Measurements from ENCODE around the gene SPA17.

SPA17 gene

DNA sequence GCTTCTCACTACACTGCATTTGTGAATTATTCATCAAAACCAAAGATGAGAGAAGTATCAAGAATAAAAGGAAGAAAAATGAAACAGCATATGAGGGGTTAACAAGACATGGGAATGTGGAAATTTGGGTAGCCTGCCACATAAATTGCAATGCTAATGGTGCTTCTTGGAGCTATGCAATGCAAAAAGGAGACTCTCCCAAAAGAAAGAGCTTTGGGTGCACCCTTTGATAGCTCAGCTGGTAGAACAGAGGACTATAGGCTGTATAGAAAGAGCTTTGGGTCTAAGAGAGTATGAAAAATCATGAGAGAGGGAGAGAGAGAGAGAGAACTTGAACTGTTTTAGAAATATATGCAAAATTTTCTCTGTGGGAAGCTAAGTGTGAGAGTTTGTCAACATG, 26.3 kb downstream of the SPA17 start:
- H3K4me3 ChIP-seq (ENCODE audit: low read depth, low read length) = no peak overlapping the region
- TF ChIP-seq, protein P1, sequence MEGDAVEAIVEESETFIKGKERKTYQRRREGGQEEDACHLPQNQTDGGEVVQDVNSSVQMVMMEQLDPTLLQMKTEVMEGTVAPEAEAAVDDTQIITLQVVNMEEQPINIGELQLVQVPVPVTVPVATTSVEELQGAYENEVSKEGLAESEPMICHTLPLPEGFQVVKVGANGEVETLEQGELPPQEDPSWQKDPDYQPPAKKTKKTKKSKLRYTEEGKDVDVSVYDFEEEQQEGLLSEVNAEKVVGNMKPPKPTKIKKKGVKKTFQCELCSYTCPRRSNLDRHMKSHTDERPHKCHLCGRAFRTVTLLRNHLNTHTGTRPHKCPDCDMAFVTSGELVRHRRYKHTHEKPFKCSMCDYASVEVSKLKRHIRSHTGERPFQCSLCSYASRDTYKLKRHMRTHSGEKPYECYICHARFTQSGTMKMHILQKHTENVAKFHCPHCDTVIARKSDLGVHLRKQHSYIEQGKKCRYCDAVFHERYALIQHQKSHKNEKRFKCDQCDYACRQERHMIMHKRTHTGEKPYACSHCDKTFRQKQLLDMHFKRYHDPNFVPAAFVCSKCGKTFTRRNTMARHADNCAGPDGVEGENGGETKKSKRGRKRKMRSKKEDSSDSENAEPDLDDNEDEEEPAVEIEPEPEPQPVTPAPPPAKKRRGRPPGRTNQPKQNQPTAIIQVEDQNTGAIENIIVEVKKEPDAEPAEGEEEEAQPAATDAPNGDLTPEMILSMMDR (IDR thresholded peaks at IDR 0.05; ENCODE audit: insufficient read depth, low read length, missing control alignments) = no peak
- ChIA-PET CTCF (interaction anchor here (1.0 kb wide), 1 partner anchor 63 kb away, joined by 4 read pairs; no protein-coding TSS in a partner anchor), POLR2A (no interaction called here)
- no peak for DNase-seq (ENCODE audit: low read depth, low spot score)

DNA sequence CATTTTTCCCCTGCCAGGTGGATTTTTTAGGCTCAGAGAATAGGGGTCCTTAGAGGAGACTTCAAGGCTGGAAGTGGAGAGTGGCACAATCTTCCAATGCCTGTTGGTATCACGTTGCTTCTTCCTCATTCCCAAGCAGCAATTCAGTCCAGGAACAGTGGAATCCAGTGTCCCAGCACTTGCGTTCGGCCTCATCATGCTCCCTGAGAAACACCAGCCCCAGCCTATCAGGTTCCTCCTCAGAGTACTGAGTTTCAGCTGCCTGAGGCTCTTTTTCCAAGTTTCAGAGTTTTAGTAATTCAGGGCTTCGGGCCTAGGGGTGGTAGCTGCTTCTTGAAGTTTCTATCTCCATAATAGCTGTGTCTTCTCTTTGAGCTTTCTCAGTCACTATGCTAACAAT, 34.1 kb downstream of the SPA17 start:
- POLR2A ChIA-PET = no interaction called here
- TF ChIP-seq, protein P1 (IDR thresholded peaks at IDR 0.05; ENCODE audit: insufficient read depth, low read length, missing control alignments) = no peak
- CTCF ChIA-PET = interaction anchor here (0.9 kb wide), 1 partner anchor 169 kb away, joined by 3 read pairs; no protein-coding TSS in a partner anchor
- no peak overlapping the region for H3K4me3 ChIP-seq (ENCODE audit: low read depth, low read length)
- DNase-seq (ENCODE audit: low read depth, low spot score) = no peak

DNA sequence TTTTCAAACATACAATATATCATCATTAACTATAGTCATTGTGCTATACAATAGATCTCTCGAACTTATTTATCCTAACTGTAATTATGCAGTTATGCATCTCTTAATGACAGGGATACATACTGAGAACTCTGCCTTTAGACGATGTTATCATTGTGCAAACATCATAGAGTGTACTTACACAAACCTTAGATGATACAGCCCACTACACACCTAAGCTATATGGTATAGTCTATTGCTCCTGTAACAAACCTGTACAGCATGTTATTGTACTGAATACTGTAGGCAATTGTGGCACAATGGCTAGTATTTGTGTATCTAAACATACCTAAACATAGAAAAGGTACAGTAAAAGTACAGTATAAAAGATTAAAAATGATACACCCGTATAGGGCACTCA, 38.7 kb downstream of the SPA17 start:
- TF ChIP-seq, protein P1 (IDR thresholded peaks at IDR 0.05; ENCODE audit: insufficient read depth, low read length, missing control alignments) = no peak
- POLR2A ChIA-PET = no interaction called here
- no peak for DNase-seq (ENCODE audit: low read depth, low spot score)
- no peak overlapping the region for H3K4me3 ChIP-seq (ENCODE audit: low read depth, low read length)
- CTCF ChIA-PET = no interaction called here

DNA sequence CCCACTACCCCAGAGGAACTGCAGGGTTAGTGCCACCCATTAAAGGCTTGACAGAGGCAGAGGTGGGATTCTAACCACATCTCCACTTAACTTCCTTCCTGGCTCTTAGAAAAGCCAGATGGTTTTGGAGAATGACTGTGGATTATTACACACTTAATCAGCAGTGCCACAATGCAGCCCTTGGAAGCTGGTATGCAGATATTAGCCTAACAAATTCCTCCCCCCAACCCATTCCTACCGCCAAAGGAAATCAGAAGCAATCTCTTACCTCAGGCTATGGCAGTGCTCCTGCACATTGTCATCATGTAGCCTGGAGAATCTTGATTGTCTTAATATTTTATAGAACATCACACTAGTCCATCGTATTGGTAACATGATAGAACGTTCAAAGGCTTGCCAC, 42.9 kb downstream of the SPA17 start:
- ChIA-PET CTCF (interaction anchor here (1.7 kb wide), 1 partner anchor 30 kb away, joined by 5 read pairs; no protein-coding TSS in a partner anchor), POLR2A (no interaction called here)
- no peak for DNase-seq (ENCODE audit: low read depth, low spot score)
- no peak overlapping the region for H3K4me3 ChIP-seq (ENCODE audit: low read depth, low read length)
- TF ChIP-seq, protein P1 (IDR thresholded peaks at IDR 0.05; ENCODE audit: insufficient read depth, low read length, missing control alignments) = no peak

DNA sequence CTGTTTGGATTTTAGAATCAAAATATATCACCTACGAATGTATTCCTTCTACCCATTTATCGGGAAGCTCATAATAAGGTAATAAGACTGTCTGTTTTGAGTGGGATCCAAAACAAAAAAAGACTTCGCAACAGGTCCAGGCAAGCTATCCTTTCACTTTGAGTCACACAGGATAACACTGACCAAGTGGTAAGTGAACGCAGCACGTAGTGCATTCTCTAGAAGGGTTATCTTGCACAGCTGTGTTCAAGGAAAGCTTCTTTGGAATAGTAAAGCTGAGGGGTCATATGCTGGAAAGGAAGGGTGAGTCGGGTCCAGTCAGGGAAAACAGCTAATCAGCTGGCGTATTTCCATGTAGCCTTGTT, 43.7 kb downstream of the SPA17 start:
- TF ChIP-seq, protein P1 (IDR thresholded peaks at IDR 0.05; ENCODE audit: insufficient read depth, low read length, missing control alignments) = no peak
- CTCF ChIA-PET = interaction anchor here (0.9 kb wide), 1 partner anchor 12 kb away, joined by 3 read pairs; no protein-coding TSS in a partner anchor
- no peak for DNase-seq (ENCODE audit: low read depth, low spot score)
- POLR2A ChIA-PET = no interaction called here
- H3K4me3 ChIP-seq (ENCODE audit: low read depth, low read length) = no peak overlapping the region

DNA sequence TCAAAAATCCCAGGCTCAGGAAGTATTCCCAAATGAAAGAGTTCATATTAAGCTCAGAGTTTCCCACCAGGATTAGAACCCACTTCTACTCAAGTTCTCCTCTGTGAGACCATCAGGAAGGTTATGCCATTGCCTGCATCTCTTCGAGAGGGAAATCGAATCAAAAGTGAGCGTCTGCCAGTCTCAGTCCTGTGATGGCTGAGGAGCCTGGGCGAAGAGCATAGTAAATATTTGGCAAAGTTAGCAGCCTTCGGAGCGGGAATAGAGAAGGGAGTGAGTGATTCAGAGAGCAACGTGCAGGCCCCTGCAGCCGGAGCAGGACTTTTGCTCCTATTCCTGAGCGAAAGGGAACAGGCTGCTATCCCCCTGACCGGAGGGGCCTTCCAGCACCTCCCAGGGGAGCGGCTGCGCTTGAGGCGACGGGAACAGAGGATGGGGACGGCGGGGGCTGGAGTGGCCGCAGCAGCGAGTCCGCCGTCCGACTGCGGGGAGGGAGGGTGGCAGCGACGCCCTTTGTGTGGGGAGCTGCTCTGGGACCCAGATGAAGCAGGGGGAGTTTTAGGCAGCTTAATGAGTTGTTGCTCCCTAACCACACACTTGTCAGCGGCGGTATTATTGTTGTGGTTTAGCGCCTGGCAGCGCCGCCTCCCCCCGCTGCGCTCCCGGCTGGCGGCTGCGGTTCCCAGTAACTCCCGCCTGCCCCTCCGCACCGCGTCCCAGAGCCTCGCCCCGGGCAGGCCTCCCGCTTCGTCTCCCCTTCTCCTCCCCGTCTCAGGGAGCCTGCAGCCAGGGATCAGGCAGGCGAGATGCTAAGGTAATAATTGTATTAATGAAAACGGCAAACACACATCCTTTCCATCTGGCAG, 44.3 kb downstream of the SPA17 start:
- peak overlapping the region; percentile 46 for H3K4me3 ChIP-seq (ENCODE audit: low read depth, low read length)
- ChIA-PET POLR2A (no interaction called here), CTCF (interaction anchor here (0.9 kb wide), 1 partner anchor 13 kb away, joined by 3 read pairs; no protein-coding TSS in a partner anchor)
- TF ChIP-seq, protein P1 (IDR thresholded peaks at IDR 0.05; ENCODE audit: insufficient read depth, low read length, missing control alignments) = no peak
- DNase-seq (ENCODE audit: low read depth, low spot score) = no peak

Measured in AG04449 (cell line).